Ishikawa (cell line): ENCODE results near the gene ADAMTS13.

Experiments used
- CEBPB ChIP-seq: IDR thresholded peaks from 2 replicates; pipeline ENCODE4 v1.6.1; 2012
- CREB1 ChIP-seq: IDR thresholded peaks from 2 replicates; pipeline ENCODE4 v1.6.1; 2012; ENCODE audit warnings: low read depth
- EGR1 ChIP-seq: IDR thresholded peaks from 2 replicates; pipeline ENCODE4 v1.6.1; 2012
- EP300 ChIP-seq: IDR thresholded peaks from 2 replicates; pipeline ENCODE4 v1.6.1; 2012; ENCODE audit warnings: borderline replicate concordance
- FOXM1 ChIP-seq: IDR thresholded peaks from 2 replicates; pipeline ENCODE4 v1.6.1; 2012; ENCODE audit warnings: low read depth, borderline replicate concordance
- NFIC ChIP-seq: IDR thresholded peaks from 2 replicates; pipeline ENCODE4 v1.6.1; 2012
- RAD21 ChIP-seq: IDR thresholded peaks from 2 replicates; pipeline ENCODE4 v1.6.1; 2012; ENCODE audit warnings: low read depth
- TAF1 ChIP-seq: IDR thresholded peaks from 2 replicates; pipeline ENCODE4 v1.6.1; 2012; ENCODE audit warnings: low read depth, mild to moderate bottlenecking
- TCF12 ChIP-seq: IDR thresholded peaks from 2 replicates; pipeline ENCODE4 v1.6.1; 2012; ENCODE audit warnings: low read depth
- TEAD4 ChIP-seq: IDR thresholded peaks from 2 replicates; pipeline ENCODE4 v1.6.1; 2012
- YY1 ChIP-seq: IDR thresholded peaks from 2 replicates; pipeline ENCODE4 v1.6.1; 2012; ENCODE audit warnings: low read depth
- ZBTB7A ChIP-seq: IDR thresholded peaks from 2 replicates; pipeline ENCODE4 v1.6.1; 2012; ENCODE audit warnings: low read depth
- TF ChIP-seq, protein P1 (sequence below): IDR thresholded peaks from 2 replicates; pipeline ENCODE4 v1.6.1; 2012; ENCODE audit warnings: low read depth, mild to moderate bottlenecking
- TF ChIP-seq, protein P2 (sequence below): IDR thresholded peaks from 2 replicates; pipeline ENCODE4 v1.6.1; 2012
- TF ChIP-seq, protein P3 (sequence below): IDR thresholded peaks from 2 replicates; pipeline ENCODE4 v1.6.1; 2012

The ADAMTS13 gene

DNA sequence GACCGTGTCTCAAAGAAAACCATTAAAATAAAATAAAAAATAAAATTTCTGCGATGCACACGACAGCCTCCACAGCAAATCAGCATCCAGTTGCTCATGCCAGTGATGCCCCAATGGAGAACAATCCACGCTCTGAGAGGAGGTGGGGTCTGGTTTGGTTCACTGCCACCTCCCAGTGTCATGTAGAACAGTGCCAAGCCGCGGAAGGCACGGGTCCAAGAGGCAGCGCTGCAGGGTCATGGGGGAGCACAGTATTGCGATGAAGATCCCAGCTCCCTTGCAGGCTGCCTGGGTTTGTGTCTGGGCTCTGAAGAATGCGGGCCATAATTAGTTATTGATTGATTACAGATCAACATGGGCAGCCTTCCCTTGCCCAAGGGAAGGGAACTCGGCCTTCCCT, 31.5 kb downstream of the ADAMTS13 start:
- TF ChIP-seq EGR1, result no peak
- TF ChIP-seq FOXM1, result no peak
- TF ChIP-seq EP300, result no peak
- TF ChIP-seq, protein P1, sequence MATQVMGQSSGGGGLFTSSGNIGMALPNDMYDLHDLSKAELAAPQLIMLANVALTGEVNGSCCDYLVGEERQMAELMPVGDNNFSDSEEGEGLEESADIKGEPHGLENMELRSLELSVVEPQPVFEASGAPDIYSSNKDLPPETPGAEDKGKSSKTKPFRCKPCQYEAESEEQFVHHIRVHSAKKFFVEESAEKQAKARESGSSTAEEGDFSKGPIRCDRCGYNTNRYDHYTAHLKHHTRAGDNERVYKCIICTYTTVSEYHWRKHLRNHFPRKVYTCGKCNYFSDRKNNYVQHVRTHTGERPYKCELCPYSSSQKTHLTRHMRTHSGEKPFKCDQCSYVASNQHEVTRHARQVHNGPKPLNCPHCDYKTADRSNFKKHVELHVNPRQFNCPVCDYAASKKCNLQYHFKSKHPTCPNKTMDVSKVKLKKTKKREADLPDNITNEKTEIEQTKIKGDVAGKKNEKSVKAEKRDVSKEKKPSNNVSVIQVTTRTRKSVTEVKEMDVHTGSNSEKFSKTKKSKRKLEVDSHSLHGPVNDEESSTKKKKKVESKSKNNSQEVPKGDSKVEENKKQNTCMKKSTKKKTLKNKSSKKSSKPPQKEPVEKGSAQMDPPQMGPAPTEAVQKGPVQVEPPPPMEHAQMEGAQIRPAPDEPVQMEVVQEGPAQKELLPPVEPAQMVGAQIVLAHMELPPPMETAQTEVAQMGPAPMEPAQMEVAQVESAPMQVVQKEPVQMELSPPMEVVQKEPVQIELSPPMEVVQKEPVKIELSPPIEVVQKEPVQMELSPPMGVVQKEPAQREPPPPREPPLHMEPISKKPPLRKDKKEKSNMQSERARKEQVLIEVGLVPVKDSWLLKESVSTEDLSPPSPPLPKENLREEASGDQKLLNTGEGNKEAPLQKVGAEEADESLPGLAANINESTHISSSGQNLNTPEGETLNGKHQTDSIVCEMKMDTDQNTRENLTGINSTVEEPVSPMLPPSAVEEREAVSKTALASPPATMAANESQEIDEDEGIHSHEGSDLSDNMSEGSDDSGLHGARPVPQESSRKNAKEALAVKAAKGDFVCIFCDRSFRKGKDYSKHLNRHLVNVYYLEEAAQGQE, result no peak
- no peak for TF ChIP-seq NFIC

DNA sequence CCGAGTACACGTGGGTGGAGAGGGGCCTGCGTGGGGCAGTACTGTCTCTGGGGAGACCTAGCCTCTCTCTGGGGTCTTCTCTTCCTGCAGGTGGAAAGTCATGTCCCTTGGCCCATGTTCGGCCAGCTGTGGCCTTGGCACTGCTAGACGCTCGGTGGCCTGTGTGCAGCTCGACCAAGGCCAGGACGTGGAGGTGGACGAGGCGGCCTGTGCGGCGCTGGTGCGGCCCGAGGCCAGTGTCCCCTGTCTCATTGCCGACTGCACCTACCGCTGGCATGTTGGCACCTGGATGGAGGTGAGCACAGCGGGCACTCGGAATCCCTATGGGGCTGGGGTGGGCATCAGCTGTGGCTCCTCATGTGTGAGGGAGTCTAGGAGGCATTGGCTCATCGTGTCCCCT, 32.2 kb downstream of the ADAMTS13 start:
- TF ChIP-seq EP300 (no peak), TCF12 (no peak), YY1 (no peak), FOXM1 (no peak), TEAD4 (no peak), CEBPB (no peak), EGR1 (no peak)

DNA sequence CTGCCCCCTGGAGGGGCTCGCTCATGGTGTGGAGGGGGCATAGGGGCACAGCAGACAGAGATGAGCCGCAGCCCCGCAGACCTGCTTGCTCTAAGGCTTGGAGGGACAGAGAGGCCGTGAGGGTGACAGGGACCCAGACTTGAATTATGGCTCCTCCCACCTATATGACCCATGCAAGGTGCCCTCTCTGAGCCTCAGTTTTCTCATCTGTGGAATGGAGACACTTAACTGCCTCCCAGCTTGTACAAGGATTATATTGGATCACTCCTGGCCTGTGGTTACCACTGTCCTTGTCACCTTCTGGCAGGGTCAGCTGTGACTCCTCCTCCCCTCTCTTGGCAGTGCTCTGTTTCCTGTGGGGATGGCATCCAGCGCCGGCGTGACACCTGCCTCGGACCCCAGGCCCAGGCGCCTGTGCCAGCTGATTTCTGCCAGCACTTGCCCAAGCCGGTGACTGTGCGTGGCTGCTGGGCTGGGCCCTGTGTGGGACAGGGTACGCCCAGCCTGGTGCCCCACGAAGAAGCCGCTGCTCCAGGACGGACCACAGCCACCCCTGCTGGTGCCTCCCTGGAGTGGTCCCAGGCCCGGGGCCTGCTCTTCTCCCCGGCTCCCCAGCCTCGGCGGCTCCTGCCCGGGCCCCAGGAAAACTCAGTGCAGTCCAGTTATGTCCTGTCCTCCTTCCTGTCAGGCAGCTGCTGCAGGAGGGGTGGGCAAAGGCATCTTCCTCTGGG, 32.9 kb downstream of the ADAMTS13 start:
- TF ChIP-seq TCF12 (no peak), EP300 (no peak), EGR1 (no peak), FOXM1 (no peak), NFIC (no peak), CREB1 (no peak), RAD21 (no peak), TAF1 (no peak), YY1 (no peak)
- TF ChIP-seq, protein P2, sequence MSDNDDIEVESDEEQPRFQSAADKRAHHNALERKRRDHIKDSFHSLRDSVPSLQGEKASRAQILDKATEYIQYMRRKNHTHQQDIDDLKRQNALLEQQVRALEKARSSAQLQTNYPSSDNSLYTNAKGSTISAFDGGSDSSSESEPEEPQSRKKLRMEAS, result no peak
- TF ChIP-seq, protein P1, result no peak

DNA sequence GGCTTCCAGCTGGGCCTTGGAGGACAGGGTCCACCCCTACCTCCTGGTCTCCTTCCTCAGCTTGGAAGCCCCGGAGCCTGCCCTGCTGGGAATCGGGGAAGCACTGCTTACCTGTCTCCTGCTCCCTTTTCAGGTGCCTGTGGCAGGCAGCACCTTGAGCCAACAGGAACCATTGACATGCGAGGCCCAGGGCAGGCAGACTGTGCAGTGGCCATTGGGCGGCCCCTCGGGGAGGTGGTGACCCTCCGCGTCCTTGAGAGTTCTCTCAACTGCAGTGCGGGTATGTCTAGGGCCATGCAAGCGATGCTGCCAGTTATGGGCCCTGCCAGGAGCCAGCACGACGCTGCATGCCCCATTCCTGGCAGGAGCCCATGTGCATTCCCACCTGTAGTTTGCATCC, 33.8 kb downstream of the ADAMTS13 start:
- TF ChIP-seq CEBPB (no peak), ZBTB7A (no peak), TAF1 (no peak), RAD21 (no peak), TCF12 (no peak), EGR1 (no peak), CREB1 (no peak), FOXM1 (no peak), NFIC (no peak), EP300 (no peak), TEAD4 (no peak), YY1 (no peak)
- TF ChIP-seq, protein P2, result no peak
- TF ChIP-seq, protein P3, sequence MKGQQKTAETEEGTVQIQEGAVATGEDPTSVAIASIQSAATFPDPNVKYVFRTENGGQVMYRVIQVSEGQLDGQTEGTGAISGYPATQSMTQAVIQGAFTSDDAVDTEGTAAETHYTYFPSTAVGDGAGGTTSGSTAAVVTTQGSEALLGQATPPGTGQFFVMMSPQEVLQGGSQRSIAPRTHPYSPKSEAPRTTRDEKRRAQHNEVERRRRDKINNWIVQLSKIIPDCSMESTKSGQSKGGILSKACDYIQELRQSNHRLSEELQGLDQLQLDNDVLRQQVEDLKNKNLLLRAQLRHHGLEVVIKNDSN, result no peak
- TF ChIP-seq, protein P1, result no peak

DNA sequence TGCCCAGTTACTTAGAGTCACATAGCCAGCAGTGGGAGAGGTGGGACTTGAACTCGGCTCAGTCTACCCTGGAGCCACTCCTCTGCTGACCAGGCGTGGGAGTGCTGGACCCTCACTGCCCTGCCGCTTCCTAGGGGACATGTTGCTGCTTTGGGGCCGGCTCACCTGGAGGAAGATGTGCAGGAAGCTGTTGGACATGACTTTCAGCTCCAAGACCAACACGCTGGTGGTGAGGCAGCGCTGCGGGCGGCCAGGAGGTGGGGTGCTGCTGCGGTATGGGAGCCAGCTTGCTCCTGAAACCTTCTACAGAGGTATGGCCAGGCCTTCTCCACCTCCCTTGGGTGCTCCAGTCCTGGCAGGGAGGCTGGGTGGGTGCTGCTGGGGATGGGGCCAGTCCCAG, 34.2 kb downstream of the ADAMTS13 start:
- TF ChIP-seq ZBTB7A, result no peak
- no peak for TF ChIP-seq EGR1
- no peak for TF ChIP-seq CEBPB
- TF ChIP-seq, protein P1, result no peak
- no peak for TF ChIP-seq FOXM1
- TF ChIP-seq, protein P2, result no peak
- TF ChIP-seq CREB1, result no peak
- TF ChIP-seq YY1, result no peak
- TF ChIP-seq EP300, result no peak
- TF ChIP-seq NFIC, result no peak
- no peak for TF ChIP-seq TCF12
- TF ChIP-seq TAF1, result no peak
- TF ChIP-seq RAD21, result no peak
- no peak for TF ChIP-seq TEAD4
- TF ChIP-seq, protein P3, result no peak
